ENCODE data around the gene MEIS2. TPM values are rescaled to one million over a fixed set of nuclear protein-coding genes. Genes with fewer than 3 reads are reported as not detected.

MEIS2 gene
- total and polyA plus RNA-seq, 2 experiments from 2014 or later, result 224 to 432 TPM

DNA sequence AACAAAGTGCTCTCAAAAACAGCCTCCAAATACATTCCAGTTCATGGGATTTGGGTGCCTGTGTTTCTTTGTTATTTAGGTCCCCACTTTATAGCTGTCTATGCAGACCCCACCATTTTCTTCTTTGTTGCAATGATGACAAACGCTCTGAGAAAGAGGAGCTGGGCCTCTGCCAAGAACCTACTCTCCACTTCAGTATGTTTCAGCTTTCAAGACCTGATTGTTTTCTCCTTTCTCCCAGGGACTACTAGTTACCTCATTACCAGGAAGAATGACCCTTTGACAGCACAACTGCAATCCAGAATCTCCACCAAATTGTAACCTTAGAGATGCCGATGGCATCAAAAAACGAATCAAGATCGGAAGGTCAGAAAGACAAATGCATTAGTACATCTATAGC, 236.8 kb downstream of the MEIS2 start:
- Histone ChIP-seq H3K4me3 (no peak overlapping the region), H3K9me3 (ENCODE audit: low read depth) (no peaks in the 10 kb centered on the region), H3K36me3 (no peaks in the 10 kb centered on the region), H3K27me3 (no peaks in the 10 kb centered on the region), H3K4me1 (ENCODE audit: low read depth) (peaks cover 15% of the 10 kb centered on the region), H3K27ac (no peak overlapping the region)
- peak in 1 of 2 donors; percentile 17 for DNase-seq (ENCODE audit: low read depth in 1 of 2, low spot score in 1 of 2)
- TF ChIP-seq, protein P1, sequence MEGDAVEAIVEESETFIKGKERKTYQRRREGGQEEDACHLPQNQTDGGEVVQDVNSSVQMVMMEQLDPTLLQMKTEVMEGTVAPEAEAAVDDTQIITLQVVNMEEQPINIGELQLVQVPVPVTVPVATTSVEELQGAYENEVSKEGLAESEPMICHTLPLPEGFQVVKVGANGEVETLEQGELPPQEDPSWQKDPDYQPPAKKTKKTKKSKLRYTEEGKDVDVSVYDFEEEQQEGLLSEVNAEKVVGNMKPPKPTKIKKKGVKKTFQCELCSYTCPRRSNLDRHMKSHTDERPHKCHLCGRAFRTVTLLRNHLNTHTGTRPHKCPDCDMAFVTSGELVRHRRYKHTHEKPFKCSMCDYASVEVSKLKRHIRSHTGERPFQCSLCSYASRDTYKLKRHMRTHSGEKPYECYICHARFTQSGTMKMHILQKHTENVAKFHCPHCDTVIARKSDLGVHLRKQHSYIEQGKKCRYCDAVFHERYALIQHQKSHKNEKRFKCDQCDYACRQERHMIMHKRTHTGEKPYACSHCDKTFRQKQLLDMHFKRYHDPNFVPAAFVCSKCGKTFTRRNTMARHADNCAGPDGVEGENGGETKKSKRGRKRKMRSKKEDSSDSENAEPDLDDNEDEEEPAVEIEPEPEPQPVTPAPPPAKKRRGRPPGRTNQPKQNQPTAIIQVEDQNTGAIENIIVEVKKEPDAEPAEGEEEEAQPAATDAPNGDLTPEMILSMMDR (IDR thresholded peaks at IDR 0.05; ENCODE audit: low read depth, low read length), result no peak

DNA sequence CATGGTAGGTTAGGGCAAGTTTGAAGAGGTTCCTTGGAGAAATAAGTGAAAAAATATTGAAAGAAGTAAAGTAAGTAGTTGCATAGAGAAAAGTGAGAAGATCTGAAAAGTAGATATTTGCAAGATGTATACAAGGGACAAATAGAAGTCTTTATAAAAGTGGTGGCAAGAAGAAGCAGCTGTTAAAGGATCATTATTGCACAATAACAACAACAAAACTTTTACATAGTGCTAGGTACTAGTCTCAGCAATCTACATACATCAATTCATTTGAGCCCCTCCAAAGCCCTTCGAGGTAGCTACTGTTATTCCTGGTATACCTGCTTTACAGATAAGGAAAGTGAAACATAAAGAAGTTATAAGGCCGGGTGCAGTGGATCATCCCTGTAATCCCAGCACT, 239.6 kb downstream of the MEIS2 start:
- no peak for DNase-seq (ENCODE audit: low read depth in 1 of 2, low spot score in 1 of 2)
- H3K27ac ChIP-seq, result no peak overlapping the region
- no peaks in the 10 kb centered on the region for H3K36me3 ChIP-seq
- TF ChIP-seq, protein P1 (IDR thresholded peaks at IDR 0.05; ENCODE audit: low read depth, low read length), result no peak
- H3K9me3 ChIP-seq (ENCODE audit: low read depth), result no peaks in the 10 kb centered on the region
- no peak overlapping the region for H3K4me3 ChIP-seq
- peaks cover 15% of the 10 kb centered on the region for H3K4me1 ChIP-seq (ENCODE audit: low read depth)
- H3K27me3 ChIP-seq, result no peaks in the 10 kb centered on the region

DNA sequence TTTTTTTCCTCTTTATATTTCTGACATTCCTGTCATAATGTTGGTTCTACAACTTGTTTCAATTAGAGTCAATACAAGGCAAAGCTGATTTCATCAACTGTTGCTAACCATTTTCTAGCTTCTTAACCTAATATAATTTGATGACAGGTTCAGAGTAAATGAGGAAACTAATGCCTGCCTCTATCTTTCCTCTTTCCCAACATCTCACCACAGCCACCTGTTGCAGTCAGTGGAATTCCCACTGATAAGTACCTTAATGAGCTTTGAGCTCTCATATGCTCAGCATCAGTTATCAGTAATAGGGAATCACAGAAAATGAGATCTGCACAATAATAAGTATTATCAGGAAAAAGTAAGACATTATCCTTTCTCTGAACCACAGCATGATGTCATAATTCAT, 241.9 kb downstream of the MEIS2 start:
- Histone ChIP-seq H3K27ac (no peak overlapping the region), H3K27me3 (no peaks in the 10 kb centered on the region), H3K9me3 (ENCODE audit: low read depth) (no peaks in the 10 kb centered on the region), H3K36me3 (no peaks in the 10 kb centered on the region), H3K4me3 (no peak overlapping the region), H3K4me1 (ENCODE audit: low read depth) (peaks cover 1% of the 10 kb centered on the region)
- TF ChIP-seq, protein P1 (IDR thresholded peaks at IDR 0.05; ENCODE audit: low read depth, low read length), result no peak
- DNase-seq (ENCODE audit: low read depth in 1 of 2, low spot score in 1 of 2), result no peak

DNA sequence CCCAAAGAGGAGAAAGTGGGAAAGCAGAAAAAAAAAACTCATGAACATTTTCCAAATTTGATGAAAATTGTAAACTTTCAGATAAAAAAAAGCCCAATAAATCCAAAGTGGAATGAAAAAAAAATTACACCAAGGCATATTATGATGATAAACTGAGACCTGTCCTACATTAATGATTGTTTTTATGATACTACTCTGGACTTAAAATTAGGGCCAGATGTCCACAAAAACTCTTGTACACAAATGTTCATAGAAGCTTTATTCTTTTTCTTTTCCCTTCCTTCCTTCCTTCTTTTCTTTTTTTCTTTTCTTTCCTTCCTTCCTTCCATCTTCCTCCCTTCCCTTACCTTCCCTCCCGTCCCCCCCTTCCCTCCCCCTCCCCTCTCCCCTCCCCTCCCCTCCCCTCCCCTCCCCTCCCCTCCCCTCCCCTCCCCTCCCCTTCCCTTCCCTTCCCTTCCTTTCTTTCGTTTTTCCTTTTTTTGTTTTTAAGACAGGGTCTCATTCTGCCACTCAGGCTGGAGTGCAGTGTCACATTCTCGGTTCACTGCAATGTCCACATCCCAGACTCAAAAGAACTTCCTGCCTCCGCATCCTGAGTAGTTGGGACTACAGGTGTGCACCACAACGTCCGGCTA, 243.9 kb downstream of the MEIS2 start:
- Histone ChIP-seq H3K36me3 (no peaks in the 10 kb centered on the region), H3K9me3 (ENCODE audit: low read depth) (no peaks in the 10 kb centered on the region), H3K4me1 (ENCODE audit: low read depth) (no peaks in the 10 kb centered on the region), H3K27me3 (no peaks in the 10 kb centered on the region), H3K27ac (no peak overlapping the region), H3K4me3 (no peak overlapping the region)
- DNase-seq (ENCODE audit: low read depth in 1 of 2, low spot score in 1 of 2), result no peak
- TF ChIP-seq, protein P1 (IDR thresholded peaks at IDR 0.05; ENCODE audit: low read depth, low read length), result no peak

DNA sequence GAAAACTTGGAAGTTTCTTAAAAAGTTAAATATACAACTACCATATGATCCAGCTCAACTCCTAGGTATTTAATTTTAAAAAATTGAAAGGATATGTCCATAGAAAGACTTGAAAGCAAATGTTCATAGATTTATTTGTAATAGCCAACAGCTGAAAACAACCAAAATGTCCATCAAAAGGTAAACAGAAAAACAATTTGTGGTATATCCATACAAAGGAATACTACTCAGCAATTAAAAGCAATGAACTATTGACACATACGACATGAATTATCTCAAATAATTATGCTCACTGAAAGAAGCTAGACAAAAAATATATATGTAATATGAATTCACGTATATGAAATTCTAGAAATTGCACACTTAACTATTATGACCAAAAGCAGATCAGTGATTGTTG, 249.5 kb downstream of the MEIS2 start:
- H3K4me1 ChIP-seq (ENCODE audit: low read depth), result peaks cover 2% of the 10 kb centered on the region
- TF ChIP-seq, protein P1 (IDR thresholded peaks at IDR 0.05; ENCODE audit: low read depth, low read length), result no peak
- no peaks in the 10 kb centered on the region for H3K36me3 ChIP-seq
- H3K9me3 ChIP-seq (ENCODE audit: low read depth), result no peaks in the 10 kb centered on the region
- H3K4me3 ChIP-seq, result no peak overlapping the region
- H3K27me3 ChIP-seq, result no peaks in the 10 kb centered on the region
- H3K27ac ChIP-seq, result no peak overlapping the region
- no peak for DNase-seq (ENCODE audit: low read depth in 1 of 2, low spot score in 1 of 2)
